Stimulated activated effector memory CD8-positive, alpha-beta T cell treated with anti-CD3 and anti-CD28 coated beads, Interleukin-12 subunit alpha, Interleukin-12 subunit beta, amount 100 ng/mL, for 72 hours (primary cell): ENCODE results near the gene GPX6.
A peak's percentile ranks its signal among the peaks of the same experiment; 100 is the strongest.
"Not testable (repeated sequence)": the region's sequence is repeated elsewhere in the genome, so short reads cannot be mapped to it uniquely, and the experiment has no call there.

Experiments used
- ATAC-seq: fragments of 150-1000 bp; cut with Tn5 transposase; 2 replicates; pipeline ENCODE4 v1.10.0; 2021
- DNase-seq, 2 donors: peaks; one replicate each; pipeline ENCODE4 v3.0.0; 2021 to 2022; ENCODE audit warnings: low spot score in 2 of 2
- H3K27ac Mint-ChIP-seq: one replicate; pipeline ENCODE4 v1.8.0; 2022; ENCODE audit warnings: mild to moderate bottlenecking, mixed read lengths
- H3K36me3 Mint-ChIP-seq: one replicate; pipeline ENCODE4 v1.8.0; 2022; ENCODE audit warnings: mild to moderate bottlenecking, mixed read lengths
- H3K4me1 Mint-ChIP-seq: one replicate; pipeline ENCODE4 v1.8.0; 2022; ENCODE audit warnings: mixed read lengths
- H3K4me3 Mint-ChIP-seq: one replicate; pipeline ENCODE4 v1.8.0; 2022; ENCODE audit warnings: mild to moderate bottlenecking, mixed read lengths
- H3K9me3 Mint-ChIP-seq: one replicate; pipeline ENCODE4 v1.8.0; 2022; ENCODE audit warnings: mixed read lengths

The GPX6 gene

GRCh38 chr6:28515676-28516075 lies at the start of gene GPX6:
TSS of gene GPX6 (minus strand) at chr6:28515793. CDS start at chr6:28515743, 50 bp downstream.
- DNase-seq (no peak), ATAC-seq (no peak)
- H3K9me3 Mint-ChIP-seq, result no peaks in the 10 kb centered on the region
- H3K27ac Mint-ChIP-seq, result no peak within 1 kb of the TSS
- no peaks in the 10 kb centered on the region for H3K4me1 Mint-ChIP-seq
- no peak within 1 kb of the TSS for H3K4me3 Mint-ChIP-seq
- no peaks in the 10 kb centered on the region for H3K36me3 Mint-ChIP-seq

GRCh38 chr6:28563430-28564095 lies 48.0 kb upstream of the GPX6 start:
- Mint-ChIP-seq H3K9me3 (no peaks in the 10 kb centered on the region), H3K4me3 (no peak overlapping the region), H3K36me3 (no peaks in the 10 kb centered on the region), H3K4me1 (no peaks in the 10 kb centered on the region), H3K27ac (no peak overlapping the region)
- ATAC-seq (no peak), DNase-seq (no peak)

GRCh38 chr6:28558629-28559028 lies 43.0 kb upstream of the GPX6 start:
- Mint-ChIP-seq H3K27ac (no peak overlapping the region), H3K4me3 (no peak overlapping the region), H3K4me1 (no peaks in the 10 kb centered on the region), H3K36me3 (no peaks in the 10 kb centered on the region), H3K9me3 (no peaks in the 10 kb centered on the region)
- ATAC-seq (no peak), DNase-seq (no peak)

DNA sequence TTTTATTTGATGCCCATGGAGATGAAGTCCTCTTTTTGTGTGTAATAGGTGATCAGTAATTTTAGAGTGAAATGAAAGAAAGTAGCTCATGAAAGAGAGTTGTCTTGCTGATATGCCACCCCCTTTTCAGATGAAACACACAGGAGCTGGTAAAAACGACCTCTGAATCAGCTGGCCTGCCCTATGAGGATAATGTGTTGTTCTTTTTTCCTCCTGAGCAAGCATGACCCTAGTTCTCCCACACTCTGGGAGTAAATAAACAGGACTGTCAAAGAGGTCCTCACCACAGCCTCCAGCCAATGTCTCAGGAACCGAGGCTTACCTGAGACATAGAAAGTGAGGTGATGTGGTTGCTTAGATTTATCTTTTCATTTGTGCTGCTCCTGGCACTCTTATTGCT lies 39.5 kb upstream of the GPX6 start:
- DNase-seq, result no peak
- no peaks in the 10 kb centered on the region for H3K4me1 Mint-ChIP-seq
- H3K9me3 Mint-ChIP-seq, result no peaks in the 10 kb centered on the region
- no peaks in the 10 kb centered on the region for H3K36me3 Mint-ChIP-seq
- ATAC-seq, result no peak
- no peak overlapping the region for H3K27ac Mint-ChIP-seq
- H3K4me3 Mint-ChIP-seq, result no peak overlapping the region

- no peak for DNase-seq
These were observed 38.6 kb upstream of the GPX6 start for GRCh38 chr6:28553986-28554881.

DNA sequence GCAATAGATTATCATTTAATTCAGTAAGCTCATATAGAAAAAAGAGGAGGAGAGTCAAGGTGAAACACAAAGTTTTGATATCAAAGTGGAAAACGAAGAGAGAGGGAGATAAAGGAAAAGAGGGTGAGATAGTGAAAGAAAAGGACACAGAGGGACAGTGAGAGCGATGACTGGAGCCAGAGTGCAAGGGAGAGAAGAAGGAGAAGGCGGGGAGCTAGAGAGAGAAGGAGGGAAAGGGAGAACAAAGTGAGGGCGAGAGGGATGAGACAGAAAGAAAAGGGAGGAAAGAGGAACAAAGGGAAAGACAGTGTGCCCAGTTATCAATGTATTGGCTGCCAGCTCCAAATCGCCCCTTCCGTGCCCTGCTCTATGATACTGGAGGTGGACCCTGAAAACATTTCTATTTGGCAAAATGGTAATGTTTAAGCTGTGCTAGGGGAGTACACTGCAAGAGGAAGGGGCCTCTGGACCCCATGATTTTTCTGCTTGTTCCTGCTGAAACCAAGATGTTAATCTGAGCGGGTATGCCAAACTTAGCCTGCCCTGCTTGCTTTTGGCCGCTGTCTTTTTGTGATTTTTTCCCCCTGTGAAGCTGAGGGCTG lies 37.9 kb upstream of the GPX6 start:
- H3K9me3 Mint-ChIP-seq, result no peaks in the 10 kb centered on the region
- no peaks in the 10 kb centered on the region for H3K36me3 Mint-ChIP-seq
- no peak overlapping the region for H3K27ac Mint-ChIP-seq
- DNase-seq (no peak), ATAC-seq (no peak)
- no peaks in the 10 kb centered on the region for H3K4me1 Mint-ChIP-seq
- no peak overlapping the region for H3K4me3 Mint-ChIP-seq

More at GRCh38 chr6:28553986-28554881, 38.6 kb upstream of the GPX6 start:
- Mint-ChIP-seq H3K4me1 (no peaks in the 10 kb centered on the region), H3K27ac (no peak overlapping the region), H3K4me3 (no peak overlapping the region), H3K9me3 (no peaks in the 10 kb centered on the region), H3K36me3 (no peaks in the 10 kb centered on the region)
- ATAC-seq, result no peak

- Mint-ChIP-seq H3K9me3 (no peaks in the 10 kb centered on the region), H3K36me3 (no peaks in the 10 kb centered on the region), H3K27ac (no peak overlapping the region), H3K4me1 (no peaks in the 10 kb centered on the region), H3K4me3 (no peak overlapping the region)
- DNase-seq (no peak), ATAC-seq (no peak)
These were observed 36.5 kb upstream of the GPX6 start for GRCh38 chr6:28551891-28552666.

- not testable (repeated sequence) for H3K9me3 Mint-ChIP-seq, H3K4me1 Mint-ChIP-seq, ATAC-seq, DNase-seq, H3K36me3 Mint-ChIP-seq, H3K4me3 Mint-ChIP-seq, H3K27ac Mint-ChIP-seq
These were observed 31.4 kb upstream of the GPX6 start for GRCh38 chr6:28547003-28547402.

GRCh38 chr6:28545955-28546354 lies 30.4 kb upstream of the GPX6 start:
- Mint-ChIP-seq H3K4me3 (no peak overlapping the region), H3K36me3 (peaks cover 9% of the 10 kb centered on the region), H3K9me3 (no peaks in the 10 kb centered on the region), H3K27ac (no peak overlapping the region), H3K4me1 (peaks cover 10% of the 10 kb centered on the region)
- ATAC-seq (no peak), DNase-seq (no peak)

- H3K36me3 Mint-ChIP-seq, result peaks cover 9% of the 10 kb centered on the region
- no peak for ATAC-seq
- no peaks in the 10 kb centered on the region for H3K9me3 Mint-ChIP-seq
- H3K27ac Mint-ChIP-seq, result no peak overlapping the region
- DNase-seq, result no peak
- H3K4me1 Mint-ChIP-seq, result peaks cover 10% of the 10 kb centered on the region
- H3K4me3 Mint-ChIP-seq, result peak overlapping the region; percentile 33
These were observed 28.3 kb upstream of the GPX6 start for GRCh38 chr6:28543651-28544610.

- ATAC-seq (peak; percentile 61), DNase-seq (peak; percentile 3 to 58)
- peak overlapping the region; percentile 79 for H3K27ac Mint-ChIP-seq
These were observed 27.1 kb upstream of the GPX6 start for GRCh38 chr6:28542440-28543296.

DNA sequence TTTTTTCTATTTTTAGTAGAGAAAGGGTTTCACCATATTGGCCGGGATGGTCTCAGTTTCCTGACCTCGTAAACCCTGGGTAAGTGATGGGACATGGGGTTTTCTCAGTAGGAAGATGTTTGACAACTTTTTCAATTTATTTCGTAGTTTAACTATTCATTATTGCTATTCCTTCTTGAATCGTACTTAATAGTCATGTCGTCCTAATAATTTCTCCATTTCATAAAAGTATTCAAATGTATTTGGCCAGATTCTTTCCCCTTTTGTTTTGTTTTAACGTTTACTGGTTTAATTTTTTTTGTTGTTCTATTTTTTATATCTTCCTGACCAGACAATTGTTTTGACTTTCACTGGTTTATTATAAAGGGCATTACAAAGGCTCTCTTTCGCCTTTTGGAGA lies 26.4 kb upstream of the GPX6 start:
- no peak for DNase-seq
- H3K9me3 Mint-ChIP-seq, result no peaks in the 10 kb centered on the region
- H3K4me1 Mint-ChIP-seq, result peaks cover 10% of the 10 kb centered on the region
- H3K36me3 Mint-ChIP-seq, result peaks cover 9% of the 10 kb centered on the region
- peak overlapping the region; percentile 50 for H3K4me3 Mint-ChIP-seq
- ATAC-seq, result no peak
- H3K27ac Mint-ChIP-seq, result no peak overlapping the region

More at GRCh38 chr6:28542440-28543296, 27.1 kb upstream of the GPX6 start:
- H3K36me3 Mint-ChIP-seq, result peaks cover 9% of the 10 kb centered on the region
- peak overlapping the region; percentile 50 for H3K4me3 Mint-ChIP-seq
- no peaks in the 10 kb centered on the region for H3K9me3 Mint-ChIP-seq
- H3K4me1 Mint-ChIP-seq, result peaks cover 10% of the 10 kb centered on the region

- no peak for ATAC-seq
- peak overlapping the region; percentile 27 for H3K27ac Mint-ChIP-seq
- no peak overlapping the region for H3K4me3 Mint-ChIP-seq
- no peak for DNase-seq
- H3K9me3 Mint-ChIP-seq, result no peaks in the 10 kb centered on the region
- H3K36me3 Mint-ChIP-seq, result peaks cover 2% of the 10 kb centered on the region
- H3K4me1 Mint-ChIP-seq, result peaks cover 5% of the 10 kb centered on the region
These were observed 22.0 kb upstream of the GPX6 start for GRCh38 chr6:28537509-28538140.
